Fibroblast of mammary gland (primary cell): ENCODE results near the gene ARSH.

Experiments used
- DNase-seq: peaks from one replicate; pipeline ENCODE4 v3.0.0-alpha.2; 2010; ENCODE audit warnings: low read depth
- H3K4me3 ChIP-seq: 2 replicates; pipeline ENCODE4 v1.5.1; 2011; ENCODE audit warnings: low read depth, mild to moderate bottlenecking, low read length, moderate library complexity; ENCODE audit not compliant: control insufficient read depth
- TF ChIP-seq, protein P1 (sequence below): conservative IDR thresholded peaks from 2 replicates; pipeline ENCODE4 v1.5.1; 2011; ENCODE audit warnings: low read depth, low read length, inconsistent platforms; ENCODE audit not compliant: control insufficient read depth, insufficient read depth

The ARSH gene

DNA sequence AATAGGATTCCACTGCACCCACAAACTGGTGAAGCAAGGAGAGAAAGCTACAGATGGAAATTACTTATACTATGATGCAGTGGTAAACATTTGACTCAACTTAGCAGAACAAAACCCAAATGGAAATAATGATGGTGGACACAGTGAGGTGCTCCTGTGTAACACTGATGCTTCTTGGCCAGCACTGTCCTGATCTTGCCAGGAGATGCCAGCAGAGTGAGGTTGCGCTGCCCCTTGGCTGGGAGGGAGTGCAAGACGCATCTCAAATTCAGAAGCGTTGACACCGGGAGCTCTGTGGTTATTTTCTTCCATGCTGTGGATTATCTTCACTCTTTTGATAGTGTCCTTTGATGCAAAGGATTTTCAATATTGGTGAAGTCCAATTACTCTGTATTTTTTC, 22.0 kb upstream of the ARSH start:
- no peak overlapping the region for H3K4me3 ChIP-seq
- TF ChIP-seq, protein P1, sequence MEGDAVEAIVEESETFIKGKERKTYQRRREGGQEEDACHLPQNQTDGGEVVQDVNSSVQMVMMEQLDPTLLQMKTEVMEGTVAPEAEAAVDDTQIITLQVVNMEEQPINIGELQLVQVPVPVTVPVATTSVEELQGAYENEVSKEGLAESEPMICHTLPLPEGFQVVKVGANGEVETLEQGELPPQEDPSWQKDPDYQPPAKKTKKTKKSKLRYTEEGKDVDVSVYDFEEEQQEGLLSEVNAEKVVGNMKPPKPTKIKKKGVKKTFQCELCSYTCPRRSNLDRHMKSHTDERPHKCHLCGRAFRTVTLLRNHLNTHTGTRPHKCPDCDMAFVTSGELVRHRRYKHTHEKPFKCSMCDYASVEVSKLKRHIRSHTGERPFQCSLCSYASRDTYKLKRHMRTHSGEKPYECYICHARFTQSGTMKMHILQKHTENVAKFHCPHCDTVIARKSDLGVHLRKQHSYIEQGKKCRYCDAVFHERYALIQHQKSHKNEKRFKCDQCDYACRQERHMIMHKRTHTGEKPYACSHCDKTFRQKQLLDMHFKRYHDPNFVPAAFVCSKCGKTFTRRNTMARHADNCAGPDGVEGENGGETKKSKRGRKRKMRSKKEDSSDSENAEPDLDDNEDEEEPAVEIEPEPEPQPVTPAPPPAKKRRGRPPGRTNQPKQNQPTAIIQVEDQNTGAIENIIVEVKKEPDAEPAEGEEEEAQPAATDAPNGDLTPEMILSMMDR: no peak
- DNase-seq: no peak

DNA sequence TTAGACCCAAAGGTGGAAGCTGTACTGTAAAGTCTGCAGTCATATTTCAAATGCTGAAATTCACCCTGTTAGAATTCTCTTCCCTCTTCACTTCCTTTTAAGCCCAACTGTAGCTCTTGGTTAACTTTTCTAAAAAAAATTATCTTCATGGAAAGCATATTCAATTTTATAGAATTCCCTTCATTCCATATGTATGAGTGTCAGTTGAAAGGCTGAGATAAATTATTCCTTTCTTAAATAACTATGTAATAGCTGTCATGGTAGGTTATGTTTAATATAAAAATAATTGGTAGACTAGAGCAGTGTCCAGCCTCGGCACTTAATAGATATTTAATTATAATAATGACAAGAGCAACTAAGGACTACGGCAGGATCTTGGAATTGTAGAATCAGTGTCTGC, 16.8 kb upstream of the ARSH start:
- TF ChIP-seq, protein P1: no peak
- H3K4me3 ChIP-seq: no peak overlapping the region
- no peak for DNase-seq

DNA sequence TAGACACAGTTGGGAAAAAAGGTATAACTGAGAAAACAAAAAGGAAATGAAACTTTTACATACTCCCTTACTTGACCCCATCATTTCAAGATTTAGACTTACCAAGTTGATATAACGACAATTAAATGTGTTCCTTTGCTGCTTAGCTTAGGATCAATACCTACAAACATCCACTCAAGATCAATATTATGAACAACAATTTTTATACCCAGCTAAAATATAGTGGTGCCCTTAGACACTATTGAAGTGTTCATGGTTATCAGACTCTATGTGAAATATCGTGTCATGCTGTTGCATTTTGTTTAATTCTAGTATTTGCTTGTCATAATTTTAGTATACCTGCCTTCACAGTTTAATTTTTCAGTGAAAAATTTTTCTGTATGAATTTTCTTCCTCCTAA, 4.2 kb downstream of the ARSH start:
- TF ChIP-seq, protein P1: no peak
- DNase-seq: no peak
- no peak overlapping the region for H3K4me3 ChIP-seq

DNA sequence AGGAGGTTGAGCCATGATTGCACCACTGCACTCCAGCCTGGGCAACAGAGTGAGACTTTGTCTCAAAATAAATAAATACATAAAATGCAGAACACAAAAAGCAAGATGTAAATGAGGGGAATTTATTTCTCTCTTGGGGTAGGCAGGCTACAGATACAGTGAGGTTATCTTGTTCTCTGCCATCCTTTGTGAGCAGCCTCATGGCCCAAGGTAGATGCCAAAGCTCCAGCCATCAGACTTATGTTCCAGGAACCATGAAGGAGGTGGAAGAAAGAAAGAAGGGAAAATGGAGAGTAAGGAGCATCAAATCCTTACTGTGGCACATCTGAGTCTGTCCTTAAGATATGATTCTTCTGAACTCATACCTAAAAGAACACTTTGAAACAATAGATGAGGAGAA, 11.1 kb downstream of the ARSH start:
- TF ChIP-seq, protein P1: no peak
- H3K4me3 ChIP-seq: no peak overlapping the region
- no peak for DNase-seq

DNA sequence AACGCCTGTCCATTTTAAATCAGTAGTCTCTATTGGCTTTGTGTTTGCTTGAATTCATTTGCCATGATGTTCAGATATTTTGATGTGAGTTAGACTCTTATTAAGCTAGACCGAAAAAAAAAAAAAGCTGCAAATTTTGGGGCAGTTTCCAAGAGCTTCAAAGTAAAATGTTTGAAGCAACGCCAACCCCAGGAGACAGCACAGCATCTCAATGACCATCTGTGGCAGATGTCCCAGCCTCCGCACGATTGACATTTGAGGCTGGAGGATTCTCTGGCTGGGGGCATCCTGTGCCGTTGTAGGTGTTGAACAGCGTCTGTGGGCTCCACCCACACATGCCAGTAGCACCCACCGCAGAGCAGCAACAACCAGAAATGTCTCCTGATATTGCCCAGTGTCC, 17.8 kb downstream of the ARSH start:
- TF ChIP-seq, protein P1: no peak
- DNase-seq: no peak
- H3K4me3 ChIP-seq: no peak overlapping the region

DNA sequence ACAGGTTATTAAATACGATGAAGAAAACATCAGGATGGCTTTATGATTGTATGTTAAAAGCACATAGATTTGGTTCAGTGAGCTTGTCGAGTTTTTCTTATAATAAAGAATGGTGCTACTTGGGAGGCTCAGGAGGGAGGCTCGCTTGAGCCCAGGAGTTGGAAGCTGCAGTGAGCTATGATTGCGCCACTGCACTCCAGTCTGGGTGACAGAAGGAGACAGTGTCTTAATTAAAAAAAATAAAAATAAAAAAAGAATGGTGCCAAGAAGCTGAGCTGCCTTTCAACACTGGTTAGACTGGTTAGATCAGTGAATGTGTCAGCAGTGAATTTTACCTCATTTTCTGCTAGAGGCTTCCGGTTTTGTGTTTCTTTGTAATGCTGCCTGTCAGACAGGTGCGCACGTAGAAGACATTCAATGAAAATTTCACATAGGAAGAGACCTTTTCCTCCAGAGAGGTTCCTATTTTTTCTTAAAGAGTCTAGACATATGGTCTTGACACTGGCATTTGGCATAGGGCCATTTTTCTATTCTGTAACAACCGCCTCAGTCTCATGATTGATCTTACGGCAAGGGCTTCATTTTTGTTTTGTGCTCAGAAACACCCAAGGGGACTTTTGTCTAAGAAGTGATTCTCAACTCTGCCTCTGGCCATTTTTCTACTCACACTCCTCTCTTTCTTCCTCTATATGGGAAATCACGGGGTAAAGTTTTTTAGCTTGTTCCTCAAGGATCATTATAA, 19.9 kb downstream of the ARSH start:
- TF ChIP-seq, protein P1: no peak
- DNase-seq: no peak
- no peak overlapping the region for H3K4me3 ChIP-seq
